PFSK-1 (cell line): ENCODE data around the gene ST8SIA1.

Source experiments
- FOXP2 ChIP-seq: optimal IDR thresholded peaks from 2 replicates; pipeline ENCODE3; 2011; ENCODE audit warnings: borderline replicate concordance, control low read depth, inconsistent platforms; ENCODE audit not compliant: insufficient read depth; ENCODE audit errors: extremely low read length, extremely low read depth
- POLR2AphosphoS5 ChIP-seq: IDR thresholded peaks from 2 replicates; pipeline ENCODE4 v1.6.1; 2012; ENCODE audit warnings: low read depth, mild to moderate bottlenecking, control low read depth, low read length, moderate library complexity
- REST ChIP-seq, 2 experiments: IDR thresholded peaks; 2 replicates each; pipeline versions ENCODE4 v1.6.1 to v1.8.0; 2011 to 2012; ENCODE audit warnings: low read depth in 2 of 2, low read length in 2 of 2, control low read depth in 1 of 2, inconsistent platforms in 1 of 2, mild to moderate bottlenecking in 1 of 2, moderate library complexity in 1 of 2; ENCODE audit not compliant: insufficient read depth in 1 of 2
- SIN3A ChIP-seq: IDR thresholded peaks from 2 replicates; pipeline ENCODE4 v1.6.1; 2012; ENCODE audit warnings: mild to moderate bottlenecking, low read length, moderate library complexity, borderline replicate concordance; ENCODE audit not compliant: insufficient read depth
- TAF1 ChIP-seq: IDR thresholded peaks from 2 replicates; pipeline ENCODE4 v1.6.1; 2012; ENCODE audit warnings: low read length, control low read depth, borderline replicate concordance; ENCODE audit not compliant: insufficient read depth

Gene ST8SIA1

GRCh38 chr12:22217556-22217955, 117.0 kb downstream of the ST8SIA1 start:
- TF ChIP-seq FOXP2, result no peak
- no peak for TF ChIP-seq REST (IDR thresholded peaks at IDR 0.05; ENCODE audit: insufficient read depth in 1 of 2, low read depth in 2 of 2, low read length in 2 of 2)
- no peak for TF ChIP-seq SIN3A
- no peak for TF ChIP-seq TAF1
- TF ChIP-seq POLR2AphosphoS5, result no peak

GRCh38 chr12:22215467-22216253, 118.8 kb downstream of the ST8SIA1 start:
- no peak for TF ChIP-seq REST (IDR thresholded peaks at IDR 0.05; ENCODE audit: insufficient read depth in 1 of 2, low read depth in 2 of 2, low read length in 2 of 2)
- no peak for TF ChIP-seq FOXP2
- no peak for TF ChIP-seq TAF1
- TF ChIP-seq POLR2AphosphoS5, result no peak
- no peak for TF ChIP-seq SIN3A

GRCh38 chr12:22211128-22211527, 123.4 kb downstream of the ST8SIA1 start:
- TF ChIP-seq REST (IDR thresholded peaks at IDR 0.05; ENCODE audit: insufficient read depth in 1 of 2, low read depth in 2 of 2, low read length in 2 of 2) (no peak), POLR2AphosphoS5 (no peak), FOXP2 (no peak), TAF1 (no peak), SIN3A (no peak)

- TF ChIP-seq POLR2AphosphoS5 (no peak), FOXP2 (no peak), TAF1 (no peak), SIN3A (no peak), REST (IDR thresholded peaks at IDR 0.05; ENCODE audit: insufficient read depth in 1 of 2, low read depth in 2 of 2, low read length in 2 of 2) (no peak)
These were observed 125.1 kb downstream of the ST8SIA1 start for GRCh38 chr12:22209422-22209821.
